Stimulated activated CD8-positive, alpha-beta memory T cell treated with anti-CD3 and anti-CD28 coated beads, Interleukin-12 subunit alpha, Interleukin-12 subunit beta, amount 100 ng/mL, for 1 hour (primary cell): ENCODE measurements around the gene UBE2G1.
A peak's percentile ranks its signal among the peaks of the same experiment; 100 is the strongest.
"Not testable (repeated sequence)": the region's sequence is repeated elsewhere in the genome, so short reads cannot be mapped to it uniquely, and the experiment has no call there.

Source experiments
- DNase-seq: peaks from one replicate; pipeline ENCODE4 v3.0.0-alpha.2; 2020; ENCODE audit warnings: low read depth

The UBE2G1 gene

DNA sequence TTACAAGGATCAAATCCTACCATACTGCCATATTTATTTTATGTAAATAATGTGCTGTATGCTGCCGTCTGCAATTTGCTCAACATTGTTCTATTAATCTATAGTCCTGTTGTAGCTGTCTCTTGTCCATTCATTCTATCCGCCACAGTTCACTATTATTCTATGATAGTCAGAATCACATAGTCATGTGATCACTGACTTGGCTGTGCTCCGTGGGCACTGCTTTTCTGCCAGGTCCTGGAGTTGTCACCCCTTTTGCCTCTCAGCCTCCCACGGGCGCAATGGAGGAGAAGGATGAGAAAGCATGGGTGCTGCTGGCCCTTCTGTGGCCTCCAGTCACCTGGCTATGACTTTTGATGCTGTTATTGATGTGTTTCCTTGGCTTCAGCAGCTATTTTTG lies 65.4 kb downstream of the UBE2G1 start:
- DNase-seq = no peak

DNA sequence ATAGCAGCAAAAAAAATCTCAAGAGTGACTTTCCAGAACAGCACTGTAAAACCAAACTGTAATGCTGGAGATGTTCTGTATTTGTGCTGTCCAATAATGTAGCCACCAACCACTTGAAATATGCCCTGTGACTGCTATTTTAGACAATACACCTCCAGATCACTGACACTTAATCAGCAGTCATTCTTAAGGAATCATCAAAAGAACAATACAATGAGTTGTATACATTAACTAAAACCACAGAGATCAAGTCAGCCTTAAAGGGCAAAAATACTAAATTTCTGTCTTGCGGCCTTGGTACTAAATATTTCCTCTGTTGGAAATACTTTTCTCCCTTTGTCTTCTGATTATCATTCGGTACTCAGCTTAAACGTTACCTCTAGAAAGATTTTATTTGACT lies 69.1 kb downstream of the UBE2G1 start:
- DNase-seq = no peak

DNA sequence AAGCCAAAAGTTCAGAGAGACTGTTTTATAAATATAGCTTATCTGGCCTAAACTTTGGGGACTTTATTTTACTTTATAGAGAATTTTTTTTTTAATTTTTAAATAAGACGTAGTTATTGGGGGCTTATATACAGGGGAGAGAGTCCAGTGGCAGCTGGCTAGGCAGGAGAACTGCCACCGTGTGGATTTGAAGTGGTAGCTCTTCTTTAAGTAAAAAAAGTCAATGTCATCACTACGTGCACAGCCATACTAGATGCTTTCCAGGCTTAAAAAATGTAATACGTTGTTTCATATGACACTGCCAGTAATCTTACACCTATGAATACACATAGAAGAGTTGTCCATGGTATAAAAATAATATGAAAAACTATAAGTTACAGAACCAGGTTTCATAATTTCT lies 70.8 kb downstream of the UBE2G1 start:
- no peak for DNase-seq

DNA sequence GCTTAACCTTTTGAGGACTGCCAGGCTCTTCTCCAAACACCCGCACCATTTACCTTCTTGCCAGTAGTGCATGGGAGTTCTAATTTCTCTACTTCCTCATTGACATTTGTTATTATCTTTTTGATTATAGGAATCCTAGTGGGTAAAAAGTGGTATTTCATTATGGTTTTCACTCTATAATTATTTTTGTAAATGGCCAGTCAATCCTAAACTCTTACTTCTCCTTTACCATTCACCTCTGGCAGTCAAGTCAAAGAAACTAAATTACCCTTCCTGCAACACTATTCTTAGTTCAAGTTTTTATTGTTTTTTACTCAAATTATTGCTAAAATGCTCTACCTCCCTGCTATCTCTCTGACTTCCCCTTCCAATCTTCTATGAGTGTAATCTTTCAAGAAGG lies 72.9 kb downstream of the UBE2G1 start:
- no peak for DNase-seq

GRCh38 chr17:4287710-4288109 lies 78.8 kb downstream of the UBE2G1 start:
- no peak for DNase-seq

DNA sequence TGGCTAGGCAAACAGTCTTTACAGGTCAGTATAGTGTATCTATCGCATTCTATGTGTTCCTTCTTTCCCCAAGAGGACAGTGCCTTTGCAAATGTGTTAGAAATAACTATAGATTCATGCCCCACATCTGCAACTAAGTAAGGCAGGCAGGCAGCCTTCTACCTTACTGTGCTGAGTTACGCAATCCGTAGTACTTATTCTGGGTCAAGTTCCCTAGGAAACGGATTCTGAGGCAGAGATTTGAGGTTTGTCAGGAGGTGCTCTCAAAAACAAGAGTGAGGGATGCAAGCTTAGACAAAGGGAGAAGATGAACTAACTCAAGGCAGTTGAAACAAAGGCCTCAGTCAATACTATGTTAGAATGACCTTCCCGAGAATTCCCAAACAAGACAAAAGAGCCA lies 90.0 kb downstream of the UBE2G1 start:
- DNase-seq = no peak

GRCh38 chr17:4272972-4273368 lies 93.5 kb downstream of the UBE2G1 start:
- no peak for DNase-seq

- DNase-seq = no peak
Observed at GRCh38 chr17:4272213-4272971, 94.1 kb downstream of the UBE2G1 start.

GRCh38 chr17:4270736-4271135 lies 95.7 kb downstream of the UBE2G1 start:
- no peak for DNase-seq

DNA sequence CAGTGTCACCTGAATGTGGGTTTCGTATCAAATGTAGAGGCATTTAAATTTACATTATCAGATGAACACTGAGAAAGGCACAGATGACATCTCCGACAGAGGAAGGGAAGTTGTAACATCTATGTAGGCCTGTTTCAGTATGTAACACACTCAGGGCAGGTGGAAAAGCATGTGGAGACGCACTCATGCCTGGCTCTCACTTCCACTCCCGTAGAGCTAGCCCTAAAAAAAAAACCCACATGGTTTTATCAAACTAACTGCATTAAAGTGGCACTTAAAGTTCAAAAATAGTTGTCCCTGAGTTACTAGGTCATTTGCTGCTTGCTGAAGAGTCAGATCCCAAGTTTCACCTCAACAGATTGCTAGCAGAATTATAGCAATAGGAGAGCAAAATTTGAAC lies 96.6 kb downstream of the UBE2G1 start:
- DNase-seq = no peak

GRCh38 chr17:4267402-4267801 lies 99.1 kb downstream of the UBE2G1 start:
- no peak for DNase-seq

DNA sequence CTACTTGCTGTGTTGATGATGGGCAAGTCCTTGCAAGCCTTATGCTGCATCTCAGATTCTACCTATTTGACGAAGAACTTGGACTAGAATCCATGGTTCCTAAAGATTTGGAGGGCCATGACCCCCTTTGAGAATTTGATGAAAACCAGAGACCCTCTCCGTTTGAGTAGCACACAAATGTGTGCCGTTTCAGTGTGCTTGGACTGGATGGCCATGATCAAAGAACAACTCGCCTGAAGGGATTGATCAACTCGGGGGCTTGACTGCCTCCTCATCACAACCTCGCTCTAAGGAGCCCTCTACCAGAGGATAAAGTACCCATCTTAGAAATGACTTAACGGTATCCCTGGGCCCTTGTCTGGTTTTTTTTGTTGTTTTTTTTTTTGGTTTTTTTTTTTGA lies 99.9 kb downstream of the UBE2G1 start:
- no peak for DNase-seq

GRCh38 chr17:4263282-4264215 lies 102.9 kb downstream of the UBE2G1 start, which contains the start of gene ANKFY1:
Gene ANKFY1 (minus strand): TSS chr17:4263979. CDS start chr17:4263941, 38 bp downstream.
- DNase-seq = peak; percentile 98

- no peak for DNase-seq
Observed at GRCh38 chr17:4262703-4263102, 103.8 kb downstream of the UBE2G1 start.

DNA sequence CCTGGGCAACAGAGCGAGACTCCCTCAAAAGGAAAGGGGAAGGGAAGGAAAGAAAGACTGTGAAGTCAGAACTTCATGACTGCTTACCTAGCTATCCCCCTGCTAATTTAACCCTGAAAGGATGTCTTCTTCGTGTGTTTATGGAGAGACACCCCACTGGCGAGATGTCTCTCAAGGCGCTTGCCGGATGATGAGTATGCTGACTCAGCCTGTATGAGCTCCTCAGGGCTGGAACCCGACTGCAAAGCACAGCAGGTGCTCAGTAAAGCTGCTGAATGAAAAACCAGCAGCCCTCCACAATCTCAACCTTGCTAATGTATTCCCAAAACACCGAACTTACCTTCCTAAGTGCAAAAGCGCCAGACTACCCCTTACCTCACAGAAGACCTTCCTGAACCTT lies 105.0 kb downstream of the UBE2G1 start:
- no peak for DNase-seq

- no peak for DNase-seq
Observed at GRCh38 chr17:4258867-4259266, 107.6 kb downstream of the UBE2G1 start.

GRCh38 chr17:4256952-4257351 lies 109.5 kb downstream of the UBE2G1 start:
- no peak for DNase-seq

- not testable (repeated sequence) for DNase-seq
Observed at GRCh38 chr17:4255271-4255670, 111.2 kb downstream of the UBE2G1 start.

DNA sequence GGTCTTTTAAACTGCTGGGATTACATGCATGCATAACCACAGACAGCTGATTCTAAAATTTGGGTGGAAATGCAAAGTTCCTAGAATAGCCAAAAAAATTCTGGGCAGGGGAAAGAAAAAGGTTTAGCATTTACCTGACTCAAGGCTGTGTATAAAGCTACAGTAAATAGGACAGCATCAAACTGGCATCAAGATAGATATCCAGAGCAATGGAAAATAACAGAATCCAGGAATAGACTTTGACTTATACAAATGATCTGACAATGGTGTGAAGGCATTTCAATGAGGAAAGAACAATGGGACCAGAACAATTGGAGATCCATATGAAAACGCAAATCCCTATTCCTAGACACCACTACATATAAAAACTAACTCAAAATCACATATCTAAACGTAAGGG lies 115.6 kb downstream of the UBE2G1 start:
- no peak for DNase-seq

DNA sequence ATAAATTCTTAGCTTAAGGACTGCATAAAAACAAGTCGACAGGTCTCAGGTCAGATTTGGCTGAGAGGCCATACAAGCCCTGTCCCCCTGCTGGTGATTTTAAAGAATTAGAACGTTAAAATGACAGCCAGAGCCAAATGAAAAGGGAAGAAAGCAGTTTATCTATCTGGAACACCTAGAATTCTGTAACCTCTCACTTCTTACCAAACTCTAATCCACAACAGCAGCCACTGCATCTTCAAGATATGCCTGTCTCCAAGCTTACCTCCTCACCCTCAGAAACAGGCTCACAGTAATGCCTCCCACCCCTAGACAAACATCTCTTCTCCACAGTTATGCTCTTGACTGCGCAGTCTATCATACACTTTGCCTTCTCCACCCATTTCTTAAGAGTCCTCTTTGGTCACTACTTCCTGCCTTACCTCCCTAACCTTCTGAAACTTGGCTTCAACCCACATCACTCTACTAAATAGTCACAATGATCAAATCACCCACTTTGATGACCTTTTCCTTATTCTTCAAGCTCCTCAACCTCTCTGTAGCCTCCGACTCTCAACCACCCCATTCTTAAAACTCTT lies 116.9 kb downstream of the UBE2G1 start:
- DNase-seq = no peak

DNA sequence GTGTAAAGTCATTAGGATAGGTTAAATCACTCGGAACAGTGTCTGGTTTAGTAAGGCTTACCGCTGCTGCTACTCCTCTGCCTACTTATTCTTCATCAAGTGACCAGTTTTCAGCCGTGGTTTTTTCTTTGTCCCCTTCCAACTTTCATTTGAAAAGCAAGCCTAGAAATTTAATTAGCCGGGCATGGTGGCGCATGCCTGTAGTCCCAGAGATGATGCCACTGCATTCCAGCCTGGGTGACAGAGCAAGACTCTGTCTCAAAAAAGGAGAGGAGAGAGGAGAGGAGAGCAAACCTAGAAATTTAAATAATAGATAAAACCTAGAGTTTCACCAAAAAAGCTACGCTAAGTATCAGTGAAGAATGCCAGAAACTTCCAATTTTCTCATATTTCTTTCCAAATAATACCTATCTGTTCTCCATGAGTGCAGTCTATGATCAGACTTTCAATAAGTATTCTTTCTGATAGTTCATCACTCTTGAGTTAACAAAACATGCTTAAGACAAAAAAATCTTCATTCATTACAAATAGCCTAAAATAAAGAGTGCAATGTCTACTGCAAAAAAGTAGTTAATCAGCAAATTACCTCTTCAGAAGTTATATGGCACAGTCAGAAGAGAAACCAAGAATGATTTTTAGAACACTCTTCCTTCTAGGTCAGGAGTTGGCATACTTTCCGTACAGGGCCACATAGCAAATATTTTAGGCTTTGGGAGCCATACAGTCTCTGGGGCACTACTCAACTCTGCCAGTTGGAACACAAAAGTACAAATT lies 117.8 kb downstream of the UBE2G1 start:
- no peak for DNase-seq

DNA sequence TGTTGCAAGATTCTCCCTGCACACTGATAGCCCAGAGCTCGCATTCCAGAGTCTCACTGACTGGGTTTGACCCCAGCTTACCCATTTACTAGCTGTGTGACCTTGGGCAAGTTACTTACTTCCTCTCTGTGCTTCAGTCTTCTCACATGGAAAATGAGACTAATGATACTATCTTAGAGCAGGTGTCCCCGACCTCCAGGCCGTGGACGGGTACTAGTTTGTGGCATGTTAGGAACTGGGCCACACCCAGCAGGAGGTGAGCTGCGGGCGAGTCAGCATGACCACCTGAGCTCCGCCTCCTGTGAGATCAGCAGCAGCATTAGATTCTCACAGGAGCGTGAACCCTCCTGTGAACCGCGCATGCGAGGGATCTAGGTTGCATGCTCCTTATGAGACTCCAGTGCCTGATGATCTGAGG lies 118.5 kb downstream of the UBE2G1 start:
- DNase-seq = no peak
